GM23338 (cell line): ENCODE data around the gene BIRC6. TPM values are rescaled to one million over a fixed set of nuclear protein-coding genes. Genes with fewer than 3 reads are reported as not detected.

ENCODE experiments used
- ATAC-seq: fragments of 200-7000 bp; cut with Tn5 transposase; 3 replicates; pipeline ENCODE4 v1.9.1; 2020
- DNase-seq: peaks from one replicate; pipeline ENCODE4 v3.0.0-alpha.2; 2015; ENCODE audit warnings: low spot score
- H2AFZ ChIP-seq: fragments of 200-600 bp; sonication (generic); 2 replicates; pipeline ENCODE4 v1.8.0; 2016; ENCODE audit warnings: antibody characterized with exemption, mild to moderate bottlenecking, moderate library complexity
- H3F3A ChIP-seq: fragments of 200-600 bp; sonication (generic); replicated peaks from 2 replicates; pipeline ENCODE4 v1.8.0; 2017; ENCODE audit warnings: antibody characterized with exemption, mixed run types, low read depth
- H3K27ac ChIP-seq: fragments of 200-600 bp; sonication (generic); 2 replicates; pipeline ENCODE4 v1.6.1; 2016; ENCODE audit warnings: low read depth
- H3K27me3 ChIP-seq: fragments of 200-600 bp; sonication (generic); 2 replicates; pipeline ENCODE4 v1.8.0; 2016; ENCODE audit warnings: mild to moderate bottlenecking, mixed run types, moderate library complexity; ENCODE audit not compliant: insufficient read depth
- H3K36me3 ChIP-seq: fragments of 200-600 bp; sonication (generic); 2 replicates; pipeline ENCODE4 v1.8.0; 2016; ENCODE audit warnings: mild to moderate bottlenecking; ENCODE audit not compliant: insufficient read depth
- H3K4me1 ChIP-seq: fragments of 200-600 bp; sonication (generic); 2 replicates; pipeline ENCODE4 v1.8.0; 2016; ENCODE audit warnings: mild to moderate bottlenecking, moderate library complexity; ENCODE audit not compliant: insufficient read depth
- H3K4me2 ChIP-seq: fragments of 200-600 bp; sonication (generic); 2 replicates; pipeline ENCODE4 v1.7.1; 2017; ENCODE audit warnings: mixed run types
- H3K4me3 ChIP-seq: fragments of 200-600 bp; sonication (generic); 2 replicates; pipeline ENCODE4 v1.6.1; 2016; ENCODE audit warnings: mixed run types
- H3K79me2 ChIP-seq: fragments of 200-600 bp; sonication (generic); replicated peaks from 2 replicates; pipeline ENCODE4 v1.8.0; 2017; ENCODE audit warnings: mild to moderate bottlenecking; ENCODE audit not compliant: insufficient read depth
- H3K9me2 ChIP-seq: fragments of 200-600 bp; sonication (generic); 2 replicates; pipeline ENCODE4 v1.8.0; 2017; ENCODE audit not compliant: insufficient read depth
- H4K20me1 ChIP-seq: fragments of 200-600 bp; sonication (generic); replicated peaks from 2 replicates; pipeline ENCODE4 v1.8.0; 2017; ENCODE audit warnings: mild to moderate bottlenecking; ENCODE audit not compliant: insufficient read depth
- H3K27ac Mint-ChIP-seq: 2 replicates; pipeline ENCODE4 v1.8.0; 2020; ENCODE audit warnings: inconsistent platforms, mild to moderate bottlenecking, moderate library complexity, mixed read lengths
- H3K27me3 Mint-ChIP-seq: 3 replicates; pipeline ENCODE4 v1.8.0; 2022; ENCODE audit warnings: low read depth, mild to moderate bottlenecking, moderate library complexity, mixed read lengths, inconsistent platforms; ENCODE audit not compliant: insufficient read depth, poor library complexity
- H3K36me3 Mint-ChIP-seq: 3 replicates; pipeline ENCODE4 v1.8.0; 2021; ENCODE audit warnings: low read depth, mild to moderate bottlenecking, inconsistent platforms, moderate library complexity, mixed read lengths
- H3K4me1 Mint-ChIP-seq: 3 replicates; pipeline ENCODE4 v1.8.0; 2020; ENCODE audit warnings: mild to moderate bottlenecking, inconsistent platforms, mixed read lengths
- H3K4me3 Mint-ChIP-seq: 3 replicates; pipeline ENCODE4 v1.8.0; 2021; ENCODE audit warnings: moderate library complexity, mild to moderate bottlenecking, inconsistent platforms, mixed read lengths
- H3K9me3 Mint-ChIP-seq: 3 replicates; pipeline ENCODE4 v1.8.0; 2020; ENCODE audit warnings: moderate library complexity, mild to moderate bottlenecking, inconsistent platforms, mixed read lengths
- ETS1 ChIP-seq: IDR thresholded peaks from 2 replicates; pipeline ENCODE4 v1.6.1; 2016; ENCODE audit warnings: antibody characterized with exemption
- EZH2 ChIP-seq: fragments of 200-600 bp; sonication (generic); IDR thresholded peaks from one replicate; pipeline ENCODE4 v1.8.0; 2017; ENCODE audit warnings: antibody characterized with exemption, mild to moderate bottlenecking, low read depth; ENCODE audit not compliant: unreplicated experiment
- EZH2phosphoT487 ChIP-seq: fragments of 200-600 bp; sonication (generic); IDR thresholded peaks from one replicate; pipeline ENCODE4 v1.8.1; 2018; ENCODE audit warnings: antibody characterized with exemption; ENCODE audit not compliant: unreplicated experiment
- JUNB ChIP-seq: IDR thresholded peaks from one replicate; pipeline ENCODE4 v1.6.1; 2016; ENCODE audit warnings: antibody characterized with exemption; ENCODE audit not compliant: unreplicated experiment
- NANOG ChIP-seq: IDR thresholded peaks from 2 replicates; pipeline ENCODE4 v1.6.1; 2016; ENCODE audit warnings: antibody characterized with exemption, borderline replicate concordance
- POLR2AphosphoS5 ChIP-seq: IDR thresholded peaks from 2 replicates; pipeline ENCODE4 v1.6.1; 2016; ENCODE audit warnings: antibody characterized with exemption, low read depth
- REST ChIP-seq: IDR thresholded peaks from one replicate; pipeline ENCODE4 v1.6.1; 2018; ENCODE audit warnings: antibody characterized with exemption; ENCODE audit not compliant: unreplicated experiment
- STAT1 ChIP-seq: IDR thresholded peaks from one replicate; pipeline ENCODE4 v1.6.1; 2016; ENCODE audit warnings: antibody characterized with exemption; ENCODE audit not compliant: unreplicated experiment
- ZNF114 ChIP-seq: fragments of 250-450 bp; sonication (Bioruptor Pico); IDR thresholded peaks from 2 replicates; pipeline ENCODE4 v1.5.0; 2020; ENCODE audit warnings: mild to moderate bottlenecking, moderate library complexity
- ZNF331 ChIP-seq: fragments of 250-450 bp; sonication (Bioruptor Pico); IDR thresholded peaks from 2 replicates; pipeline ENCODE4 v1.5.0; 2020; ENCODE audit warnings: low read depth, mild to moderate bottlenecking, moderate library complexity
- ZNF462 ChIP-seq: fragments of 250-450 bp; sonication (Bioruptor Pico); IDR thresholded peaks from 2 replicates; pipeline ENCODE4 v1.5.0; 2020; ENCODE audit warnings: mild to moderate bottlenecking, moderate library complexity
- polyA plus RNA-seq: library from polyadenylated mRNA; unstranded; fragments of >200 nt; fragmentation: Nextera tagmentation; extraction: Ambion mirVana; gene quantifications from 2 replicates; pipeline ENCODE4 v1.2.1, GENCODE V29; 2016
- total RNA-seq: library from RNA; depleted of rRNA; stranded (reverse); fragments of >200 nt; shearing (Covaris generic); gene quantifications from 2 replicates; pipeline ENCODE4 v1.2.3, GENCODE V29; 2014

The BIRC6 gene
- total and polyA plus RNA-seq, 2 experiments from 2014 or later, result 85.8 to 131 TPM

GRCh38 chr2:32594573-32594972, 237.8 kb downstream of the BIRC6 start (continued):
- TF ChIP-seq ZNF462 (CRISPR knock-in tag) (no peak), POLR2AphosphoS5 (no peak), JUNB (no peak), STAT1 (no peak)

- Histone ChIP-seq H3F3A (no peaks in the 10 kb centered on the region), H3K9me2 (no peaks in the 10 kb centered on the region), H3K4me3 (no peak overlapping the region), H3K27me3 (no peaks in the 10 kb centered on the region), H3K36me3 (peaks cover 9% of the 10 kb centered on the region; the same call in 1 of the 2 replicates), H3K4me1 (no peaks in the 10 kb centered on the region), H3K27ac (no peak overlapping the region), H2AFZ (no peak overlapping the region), H3K79me2 (no peaks in the 10 kb centered on the region), H3K4me2 (no peak overlapping the region), H4K20me1 (0 out of 2 replicates have a peak, but pooled peaks cover 4% of the 10 kb centered on the region)
- H3K9me3 Mint-ChIP-seq, result no peaks in the 10 kb centered on the region
- peaks cover 2% of the 10 kb centered on the region for H3K27me3 Mint-ChIP-seq
- no peak overlapping the region for H3K4me3 Mint-ChIP-seq
- H3K36me3 Mint-ChIP-seq, result peaks cover 36% of the 10 kb centered on the region
- ATAC-seq, result no peak
- no peak for DNase-seq
- no peak overlapping the region for H3K27ac Mint-ChIP-seq
- no peaks in the 10 kb centered on the region for H3K4me1 Mint-ChIP-seq
- no peak for TF ChIP-seq EZH2phosphoT487
- TF ChIP-seq ZNF331, result no peak
- no peak for TF ChIP-seq REST
- no peak for TF ChIP-seq ETS1
- no peak for TF ChIP-seq STAT1
- no peak for TF ChIP-seq EZH2
- TF ChIP-seq ZNF114 (CRISPR knock-in tag), result no peak
- no peak for TF ChIP-seq POLR2AphosphoS5
- no peak for TF ChIP-seq NANOG
Observed at GRCh38 chr2:32611366-32611765, 254.5 kb downstream of the BIRC6 start.
